GM10266 (cell line): Measurements from ENCODE around the gene THEMIS2.

Experiments used
- DNase-seq: peaks from one replicate; pipeline ENCODE4 v3.0.0; 2012; ENCODE audit errors: extremely low spot score
- TF ChIP-seq, protein P1 (sequence below): IDR thresholded peaks from 2 replicates; pipeline ENCODE4 v1.5.1; 2012; ENCODE audit warnings: mild to moderate bottlenecking, low read depth; ENCODE audit not compliant: control insufficient read depth, insufficient read depth; ENCODE audit errors: missing control alignments

Gene THEMIS2

DNA sequence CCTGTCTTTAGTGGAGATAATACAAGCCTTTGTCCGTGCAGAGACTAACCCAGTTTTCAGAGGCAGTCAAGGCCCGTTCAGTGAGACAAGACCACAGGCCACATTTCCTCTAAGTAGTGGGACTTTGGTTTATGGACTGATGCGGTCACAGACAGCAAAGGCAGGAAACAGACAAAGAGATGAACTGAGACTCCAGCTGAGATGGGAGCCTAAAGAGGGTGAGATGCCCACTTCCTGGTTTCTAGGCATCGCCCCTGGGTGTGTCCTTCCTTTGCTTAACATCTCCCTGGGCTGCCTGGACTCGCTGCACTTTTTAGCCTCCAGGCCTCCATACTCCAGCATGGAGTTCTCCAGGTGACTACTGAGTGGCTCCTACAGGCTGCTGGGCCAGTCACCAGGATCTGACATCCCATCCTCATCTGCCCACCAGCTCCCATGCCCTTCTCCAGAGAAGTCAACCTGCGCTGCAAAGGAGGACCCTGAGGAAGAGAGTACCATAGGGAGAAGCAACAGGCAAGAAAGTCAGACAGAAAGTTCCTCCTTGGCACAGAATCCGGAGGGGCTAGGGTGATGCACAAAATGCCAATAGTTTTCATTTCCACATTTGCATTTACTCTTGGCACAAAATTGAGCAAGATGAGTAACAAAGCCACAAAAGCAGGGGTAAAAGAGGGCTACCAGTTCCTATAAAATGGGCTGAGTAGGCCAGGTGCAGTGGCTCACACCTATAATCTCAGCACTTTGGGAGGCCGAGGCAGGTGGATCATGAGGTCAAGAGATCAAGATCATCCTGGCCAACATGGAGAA, 15.1 kb downstream of the THEMIS2 start:
- TF ChIP-seq, protein P1, sequence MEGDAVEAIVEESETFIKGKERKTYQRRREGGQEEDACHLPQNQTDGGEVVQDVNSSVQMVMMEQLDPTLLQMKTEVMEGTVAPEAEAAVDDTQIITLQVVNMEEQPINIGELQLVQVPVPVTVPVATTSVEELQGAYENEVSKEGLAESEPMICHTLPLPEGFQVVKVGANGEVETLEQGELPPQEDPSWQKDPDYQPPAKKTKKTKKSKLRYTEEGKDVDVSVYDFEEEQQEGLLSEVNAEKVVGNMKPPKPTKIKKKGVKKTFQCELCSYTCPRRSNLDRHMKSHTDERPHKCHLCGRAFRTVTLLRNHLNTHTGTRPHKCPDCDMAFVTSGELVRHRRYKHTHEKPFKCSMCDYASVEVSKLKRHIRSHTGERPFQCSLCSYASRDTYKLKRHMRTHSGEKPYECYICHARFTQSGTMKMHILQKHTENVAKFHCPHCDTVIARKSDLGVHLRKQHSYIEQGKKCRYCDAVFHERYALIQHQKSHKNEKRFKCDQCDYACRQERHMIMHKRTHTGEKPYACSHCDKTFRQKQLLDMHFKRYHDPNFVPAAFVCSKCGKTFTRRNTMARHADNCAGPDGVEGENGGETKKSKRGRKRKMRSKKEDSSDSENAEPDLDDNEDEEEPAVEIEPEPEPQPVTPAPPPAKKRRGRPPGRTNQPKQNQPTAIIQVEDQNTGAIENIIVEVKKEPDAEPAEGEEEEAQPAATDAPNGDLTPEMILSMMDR, result no peak
- DNase-seq, result no peak

DNA sequence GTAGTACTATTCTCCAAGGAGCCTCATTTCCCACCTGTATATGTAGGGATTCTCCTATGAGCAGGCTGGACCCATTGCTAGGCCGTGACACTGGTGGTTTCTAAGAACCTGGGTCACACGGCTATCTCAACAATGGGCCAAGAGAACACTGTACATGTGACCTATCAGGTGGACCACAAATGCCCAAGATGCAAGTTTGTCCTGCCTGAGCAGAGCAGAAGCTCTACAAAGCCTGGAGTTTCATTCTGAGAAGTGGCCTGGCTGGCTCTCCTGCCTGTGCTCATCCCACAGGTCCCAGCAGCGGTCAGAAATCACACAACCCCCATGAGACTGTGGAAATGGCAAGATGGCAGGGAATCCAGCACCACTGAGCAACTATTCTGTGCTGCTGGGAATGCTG, 17.2 kb downstream of the THEMIS2 start:
- TF ChIP-seq, protein P1, result no peak
- DNase-seq, result no peak

DNA sequence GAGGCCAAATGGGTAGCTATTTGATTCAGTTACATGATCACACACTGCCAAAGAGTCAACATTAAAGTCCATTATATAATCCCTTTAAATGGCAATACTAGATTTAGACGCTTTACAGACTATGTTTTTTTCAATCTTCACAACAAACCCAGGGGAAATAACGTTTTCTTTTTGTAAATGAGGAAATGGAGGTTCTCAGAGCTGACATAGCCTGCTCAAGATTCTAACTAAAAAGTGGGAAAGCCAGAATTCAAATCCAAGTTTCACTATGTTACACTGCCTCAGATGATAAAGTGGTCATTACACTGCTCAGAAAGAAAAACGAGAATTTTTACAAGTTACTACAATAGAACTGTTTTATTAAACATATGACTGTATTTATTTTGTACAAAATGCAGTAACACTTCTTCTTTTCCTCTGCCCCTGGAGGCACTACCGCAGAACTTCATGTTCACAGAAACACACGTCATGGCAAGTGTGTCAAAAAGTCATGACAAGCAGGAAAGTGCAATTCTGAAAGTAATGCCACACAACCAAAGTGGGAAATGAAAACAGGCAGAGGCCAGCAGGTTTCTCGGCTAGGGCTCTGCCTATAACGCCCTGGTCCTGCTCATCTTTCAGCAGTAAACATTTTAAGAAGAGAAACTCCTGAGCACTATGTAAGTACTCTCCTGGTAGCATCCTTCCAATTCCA, 19.0 kb downstream of the THEMIS2 start:
- peak; percentile 54 for DNase-seq

DNA sequence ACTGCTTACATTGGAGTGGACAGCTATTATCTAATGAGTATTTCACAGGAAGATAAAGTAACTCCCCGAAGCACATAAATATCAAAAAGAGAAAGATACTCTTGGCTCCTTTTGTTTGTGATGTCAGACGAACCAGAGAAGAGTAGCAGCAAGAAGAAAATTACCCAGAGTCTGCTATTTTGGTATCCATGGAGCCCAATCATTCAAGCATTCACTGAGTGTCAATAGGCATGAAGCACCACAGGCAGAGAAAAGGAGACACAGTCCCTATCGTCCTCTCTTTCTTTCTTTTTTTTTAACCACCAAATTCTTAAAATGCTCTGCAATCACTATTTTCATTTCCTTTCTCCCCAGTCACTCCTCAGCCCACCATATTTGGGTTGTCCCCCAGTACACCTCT, 22.2 kb downstream of the THEMIS2 start:
- TF ChIP-seq, protein P1, result no peak
- no peak for DNase-seq

More for the DNA sequence above, 19.0 kb downstream of the THEMIS2 start:
- TF ChIP-seq, protein P1, result no peak

DNA sequence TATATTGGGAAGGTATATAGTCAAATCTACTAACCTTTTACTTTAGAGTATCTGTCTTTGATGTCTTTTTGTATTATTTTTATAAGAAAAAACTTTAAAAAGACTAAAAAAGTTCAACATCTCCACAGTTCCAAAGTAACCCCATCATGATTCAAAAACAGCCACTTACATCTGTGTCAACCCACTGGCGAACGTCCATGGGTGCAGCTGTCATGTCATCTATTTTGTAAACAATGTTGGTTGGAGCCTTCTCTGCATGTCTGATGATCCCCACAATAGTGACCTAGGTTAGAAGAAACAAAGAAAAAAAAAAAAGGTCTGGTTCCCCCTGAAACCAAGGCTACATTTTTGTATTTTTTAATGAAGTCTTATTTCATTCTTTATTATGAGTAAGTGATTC, 34.4 kb downstream of the THEMIS2 start:
- TF ChIP-seq, protein P1, result no peak
- no peak for DNase-seq

DNA sequence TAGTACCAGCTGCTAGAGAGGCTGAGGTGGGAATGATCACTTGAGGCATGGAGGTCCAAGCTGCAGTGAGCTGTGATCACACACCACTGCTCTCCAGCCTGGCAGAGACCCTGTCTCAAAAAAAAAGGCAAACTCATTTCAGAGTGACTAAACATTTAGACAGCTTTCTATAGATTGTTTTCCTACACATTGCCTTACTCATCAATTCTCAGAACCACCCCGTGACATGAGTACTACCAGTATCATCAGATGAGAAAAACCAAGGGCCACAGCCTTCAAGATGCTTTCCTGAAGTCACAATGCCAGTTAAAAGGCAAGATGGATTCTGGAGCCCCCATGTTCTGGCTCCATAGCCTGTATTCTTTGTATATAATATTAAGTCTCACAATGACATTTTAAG, 40.1 kb downstream of the THEMIS2 start:
- no peak for DNase-seq
- TF ChIP-seq, protein P1, result no peak

DNA sequence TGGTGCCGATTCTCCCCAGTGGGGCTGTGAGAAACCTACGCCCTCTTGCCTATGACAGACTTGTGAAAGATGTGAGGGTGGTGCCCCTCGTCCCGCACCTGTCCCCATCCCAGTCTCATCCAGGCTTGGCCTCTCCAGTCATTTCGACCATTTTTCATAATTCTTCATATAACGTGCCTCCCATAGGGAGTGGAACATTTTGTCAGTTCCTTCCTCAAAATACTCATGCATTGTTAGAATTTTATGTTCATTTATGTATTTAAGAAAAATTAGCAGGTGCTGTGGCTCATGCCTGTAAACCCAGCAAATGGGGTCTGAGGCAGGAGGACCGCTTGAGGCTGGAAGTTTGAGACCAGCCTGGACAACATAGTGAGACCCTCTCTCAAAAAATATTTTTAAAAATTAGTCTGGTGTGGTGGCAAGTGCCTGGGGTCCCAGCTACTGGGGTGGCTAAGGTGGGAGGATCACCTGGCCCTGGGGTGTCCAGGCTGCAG, 42.8 kb downstream of the THEMIS2 start:
- TF ChIP-seq, protein P1, result no peak
- no peak for DNase-seq
